Astrocyte of the spinal cord (primary cell): Measurements from ENCODE around the gene PRMT1.
A peak's percentile ranks its signal among the peaks of the same experiment; 100 is the strongest.

Experiments
- DNase-seq: peaks from one replicate; pipeline ENCODE4 v3.0.0; 2011; ENCODE audit warnings: low read depth, low spot score
- H3K4me3 ChIP-seq: 2 replicates; pipeline ENCODE4 v1.5.1; 2011; ENCODE audit warnings: low read depth, mild to moderate bottlenecking, low read length, moderate library complexity
- CTCF ChIP-seq: IDR thresholded peaks from 2 replicates; pipeline ENCODE4 v1.5.1; 2012; ENCODE audit warnings: low read depth, mild to moderate bottlenecking, low read length, inconsistent platforms
- in situ Hi-C: cut with HindIII; loops from 2 replicates; pipeline ENCODE4 v1.10.0; 2017; ENCODE audit warnings: low sequenced_read_pairs

Gene PRMT1

GRCh38 chr19:49636233-49636932, 40.7 kb upstream of the PRMT1 start:
- H3K4me3 ChIP-seq: no peak overlapping the region
- no peak for DNase-seq

GRCh38 chr19:49637821-49638738, 39.0 kb upstream of the PRMT1 start:
- peak; percentile 65 for DNase-seq
- no peak for TF ChIP-seq CTCF
- H3K4me3 ChIP-seq: peak overlapping the region; percentile 77
- in situ Hi-C loops: no loop called here

More at GRCh38 chr19:49636233-49636932, 40.7 kb upstream of the PRMT1 start:
- in situ Hi-C loops: no loop called here
- no peak for TF ChIP-seq CTCF

- no peak for TF ChIP-seq CTCF
- no peak for DNase-seq
- in situ Hi-C loops: no loop called here
- H3K4me3 ChIP-seq: peak overlapping the region; percentile 77
Measured at GRCh38 chr19:49639401-49640112, 37.5 kb upstream of the PRMT1 start.

GRCh38 chr19:49640113-49640898, 36.8 kb upstream of the PRMT1 start, which contains the start of gene RRAS:
TSS of gene RRAS (minus strand) at chr19:49640143. CDS start at chr19:49640098, 45 bp downstream.
- in situ Hi-C loops: no loop called here
- TF ChIP-seq CTCF: no peak

GRCh38 chr19:49641688-49642491, 35.2 kb upstream of the PRMT1 start, which contains the start of gene SCAF1:
TSS of gene SCAF1 (plus strand) at chr19:49642209. CDS start at chr19:49645027, 2,818 bp downstream.
- no peak for TF ChIP-seq CTCF
- DNase-seq: peak; percentile 100
- in situ Hi-C loops: no loop called here
- peak within 1 kb of the TSS; percentile 95 for H3K4me3 ChIP-seq

More at GRCh38 chr19:49640113-49640898, 36.8 kb upstream of the PRMT1 start, which contains the start of gene RRAS:
- H3K4me3 ChIP-seq: peak within 1 kb of the TSS; percentile 77
- DNase-seq: peak; percentile 100
